GM23248 (cell line): ENCODE data around the gene ARHGEF7. TPM values are rescaled to one million over a fixed set of nuclear protein-coding genes. Genes with fewer than 3 reads are reported as not detected.

Experiments used
- DNase-seq: peaks from one replicate; pipeline ENCODE4 v3.0.0-alpha.2; 2015
- H2AFZ ChIP-seq: fragments of 200-600 bp; sonication (generic); 2 replicates; pipeline ENCODE4 v1.6.1; 2016; ENCODE audit warnings: antibody characterized with exemption
- H3F3A ChIP-seq: fragments of 200-600 bp; sonication (generic); 2 replicates; pipeline ENCODE4 v1.6.1; 2016; ENCODE audit warnings: mild to moderate bottlenecking, antibody characterized with exemption, mixed run types; ENCODE audit not compliant: insufficient read depth
- H3K27ac ChIP-seq: fragments of 200-600 bp; sonication (generic); 2 replicates; pipeline ENCODE4 v1.5.1; 2016; ENCODE audit warnings: mild to moderate bottlenecking
- H3K27me3 ChIP-seq: fragments of 200-600 bp; sonication (generic); replicated peaks from 2 replicates; pipeline ENCODE4 v1.6.1; 2016; ENCODE audit warnings: mild to moderate bottlenecking; ENCODE audit not compliant: insufficient read depth
- H3K36me3 ChIP-seq: fragments of 200-600 bp; sonication (generic); 2 replicates; pipeline ENCODE4 v1.6.1; 2016; ENCODE audit warnings: low read depth, mild to moderate bottlenecking
- H3K4me1 ChIP-seq: fragments of 200-600 bp; sonication (generic); 2 replicates; pipeline ENCODE4 v1.6.1; 2016; ENCODE audit warnings: mild to moderate bottlenecking; ENCODE audit not compliant: insufficient read depth
- H3K4me2 ChIP-seq: fragments of 200-600 bp; sonication (generic); one replicate; pipeline ENCODE4 v1.6.1; 2016; ENCODE audit warnings: mild to moderate bottlenecking; ENCODE audit not compliant: unreplicated experiment
- H3K4me3 ChIP-seq: fragments of 200-600 bp; sonication (generic); 2 replicates; pipeline ENCODE4 v1.5.1; 2016; ENCODE audit warnings: mild to moderate bottlenecking
- H3K79me2 ChIP-seq: fragments of 200-600 bp; sonication (generic); 2 replicates; pipeline ENCODE4 v1.6.1; 2016; ENCODE audit warnings: mild to moderate bottlenecking; ENCODE audit not compliant: insufficient read depth
- H3K9ac ChIP-seq: fragments of 200-600 bp; sonication (generic); 2 replicates; pipeline ENCODE4 v1.6.1; 2016; ENCODE audit warnings: mild to moderate bottlenecking
- H3K9me2 ChIP-seq: fragments of 200-600 bp; sonication (generic); 2 replicates; pipeline ENCODE4 v1.6.1; 2016; ENCODE audit warnings: mixed run types, mild to moderate bottlenecking, moderate library complexity; ENCODE audit not compliant: insufficient read depth
- H3K9me3 ChIP-seq: fragments of 200-600 bp; sonication (generic); one replicate; pipeline ENCODE4 v1.6.1; 2017; ENCODE audit warnings: low read depth
- H4K20me1 ChIP-seq: fragments of 200-600 bp; sonication (generic); 2 replicates; pipeline ENCODE4 v1.6.0; 2016; ENCODE audit not compliant: insufficient read depth
- EZH2 ChIP-seq: fragments of 200-600 bp; sonication (generic); IDR thresholded peaks from 2 replicates; pipeline ENCODE4 v1.6.1; 2018; ENCODE audit warnings: antibody characterized with exemption, mild to moderate bottlenecking; ENCODE audit not compliant: insufficient read depth, poor library complexity, severe bottlenecking
- EZH2phosphoT487 ChIP-seq: fragments of 200-600 bp; sonication (generic); IDR thresholded peaks from 2 replicates; pipeline ENCODE4 v1.6.1; 2018; ENCODE audit warnings: antibody characterized with exemption, moderate library complexity, mild to moderate bottlenecking, low read depth; ENCODE audit not compliant: insufficient read depth
- WGBS, 2 experiments: methylation state at CpG; one replicate each; pipeline ENCODE4 v1.1.6; 2015 to 2017; ENCODE audit warnings: low lambda C conversion rate in 2 of 2, low coverage in 1 of 2; ENCODE audit errors: missing lambda C conversion rate in 2 of 2; 5-methylcytosine and 5-hydroxymethylcytosine counted together
- in situ Hi-C: fragments of 300-500 bp; cut with MboI; formaldehyde crosslinking; loops from 2 replicates; pipeline ENCODE4 v1.15.0; 2020
- polyA plus RNA-seq: library from polyadenylated mRNA; unstranded; fragments of >200 nt; fragmentation: Nextera tagmentation; extraction: Ambion mirVana; gene quantifications from 2 replicates; pipeline ENCODE4 v1.2.1, GENCODE V29; 2016
- total RNA-seq: library from RNA; depleted of rRNA; stranded (reverse); fragments of >200 nt; shearing (Covaris generic); gene quantifications from 2 replicates; pipeline ENCODE4 v1.2.3, GENCODE V29; 2014

ARHGEF7 gene
- total and polyA plus RNA-seq, 2 experiments from 2014 or later: 19.0 to 23.0 TPM

DNA sequence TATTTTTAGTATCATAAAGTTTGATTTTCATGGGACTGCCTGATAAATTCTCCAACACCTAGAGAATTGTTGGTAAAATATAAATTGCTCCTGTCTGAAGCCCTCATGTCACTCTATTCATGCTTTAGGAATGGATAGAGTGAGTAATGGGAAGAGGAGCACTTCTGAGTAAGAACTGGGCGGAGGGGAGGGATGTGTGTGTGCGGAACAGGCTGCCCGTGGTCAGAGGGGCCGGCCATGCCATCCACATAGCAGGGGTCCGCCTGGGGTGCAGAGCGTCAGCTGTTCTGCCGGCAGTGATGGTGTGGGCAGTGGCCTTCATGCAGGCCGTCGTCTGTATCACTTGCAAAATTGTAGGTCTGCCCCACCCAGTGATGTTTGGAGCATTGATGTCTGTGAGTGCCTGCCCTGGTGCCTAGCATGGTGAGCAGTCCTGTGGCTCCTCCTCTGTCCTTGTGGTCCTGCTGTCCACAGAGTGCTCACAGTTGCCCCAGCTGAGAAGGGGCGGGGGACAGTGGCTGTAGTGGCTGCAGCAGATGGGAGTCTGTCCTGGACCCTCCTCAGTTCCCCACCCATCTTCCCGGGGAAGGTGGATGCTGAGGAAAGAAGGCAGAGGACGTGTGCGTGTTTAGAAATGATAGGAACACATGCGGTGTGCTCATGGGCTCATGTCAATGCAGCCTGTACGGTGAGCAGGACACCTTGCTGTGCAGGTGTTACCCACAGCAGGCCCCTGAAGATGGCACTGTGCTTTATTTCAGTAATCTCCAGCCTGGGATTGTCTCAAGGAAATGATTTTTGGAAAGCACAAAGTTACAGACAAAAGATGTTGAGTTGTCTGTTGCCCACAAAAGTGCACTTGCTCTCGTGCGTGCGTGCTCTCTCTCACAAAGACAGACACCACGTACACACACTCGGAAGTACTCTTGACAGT lies 155.9 kb downstream of the ARHGEF7 start:
- in situ Hi-C loops: no loop called here
- Histone ChIP-seq H3F3A (peaks cover 10% of the 10 kb centered on the region; the same call in 1 of the 2 replicates), H3K27me3 (no peaks in the 10 kb centered on the region), H3K9ac (peak overlapping the region; percentile 60), H3K9me3 (no peaks in the 10 kb centered on the region), H3K36me3 (peaks cover 13% of the 10 kb centered on the region), H4K20me1 (no peaks in the 10 kb centered on the region), H3K4me2 (peak overlapping the region; percentile 72), H3K9me2 (no peaks in the 10 kb centered on the region), H3K79me2 (peaks cover 17% of the 10 kb centered on the region), H3K27ac (peak overlapping the region; percentile 62), H3K4me3 (peak overlapping the region; percentile 52), H2AFZ (no peak overlapping the region), H3K4me1 (peaks cover 25% of the 10 kb centered on the region)
- peak; percentile 86 for DNase-seq
- TF ChIP-seq EZH2 (no peak), EZH2phosphoT487 (no peak)
- WGBS, 2 experiments: 82 to 83% methylated on average over 20 of the region's 20 CpGs

DNA sequence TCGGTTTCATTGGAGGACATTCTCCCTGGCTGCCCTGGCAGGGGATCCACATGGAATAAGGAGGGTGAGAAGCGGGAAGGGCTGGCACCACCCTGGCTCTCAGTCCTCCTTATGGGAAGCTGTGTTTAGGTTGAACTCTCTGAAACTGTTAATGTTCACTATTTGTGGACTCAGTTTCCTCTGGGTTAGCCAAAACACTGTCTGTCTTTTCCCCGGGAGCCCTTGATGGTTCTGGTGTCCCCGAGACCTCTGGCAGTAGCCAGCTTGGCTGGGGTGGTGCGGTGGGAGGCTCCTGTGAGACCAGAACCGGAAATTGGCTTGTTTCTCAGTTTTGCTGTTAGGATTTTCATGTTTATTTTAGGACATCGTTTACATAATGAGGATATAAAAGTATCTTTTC lies 157.0 kb downstream of the ARHGEF7 start:
- no peak for DNase-seq
- Histone ChIP-seq H3K4me3 (no peak overlapping the region), H3K9me3 (no peaks in the 10 kb centered on the region), H4K20me1 (no peaks in the 10 kb centered on the region), H3K4me1 (peaks cover 25% of the 10 kb centered on the region), H3K36me3 (peaks cover 24% of the 10 kb centered on the region), H3K9me2 (no peaks in the 10 kb centered on the region), H3K4me2 (no peak overlapping the region), H2AFZ (no peak overlapping the region), H3F3A (peaks cover 10% of the 10 kb centered on the region; the same call in 1 of the 2 replicates), H3K27ac (no peak overlapping the region), H3K79me2 (peaks cover 16% of the 10 kb centered on the region; the same call in 1 of the 2 replicates), H3K9ac (no peak overlapping the region), H3K27me3 (no peaks in the 10 kb centered on the region)
- in situ Hi-C loops: no loop called here
- TF ChIP-seq EZH2phosphoT487 (no peak), EZH2 (no peak)
- WGBS, 2 experiments: 41 to 45% methylated on average over 7 of the region's 7 CpGs

DNA sequence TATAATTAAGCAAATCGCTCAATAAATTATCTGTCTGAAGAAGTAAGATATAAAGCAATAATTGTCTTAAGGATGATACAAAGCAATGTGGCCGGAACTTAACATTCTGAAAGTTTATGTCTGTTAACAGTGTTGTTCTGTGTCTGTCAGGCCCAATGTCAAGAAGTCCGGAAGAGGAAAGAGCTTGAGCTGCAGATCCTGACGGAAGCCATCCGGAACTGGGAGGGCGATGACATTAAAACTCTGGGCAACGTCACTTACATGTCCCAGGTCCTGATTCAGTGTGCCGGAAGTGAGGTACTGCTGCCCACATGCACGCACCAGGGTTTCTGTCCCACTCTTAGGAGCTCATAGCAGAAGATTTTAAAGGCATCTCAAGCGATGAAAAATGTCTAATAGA lies 160.3 kb downstream of the ARHGEF7 start:
- Histone ChIP-seq H3K4me2 (no peak overlapping the region), H3K9ac (no peak overlapping the region), H3K4me1 (peaks cover 9% of the 10 kb centered on the region), H3K27ac (no peak overlapping the region), H3K9me3 (no peaks in the 10 kb centered on the region), H3K27me3 (no peaks in the 10 kb centered on the region), H3K4me3 (no peak overlapping the region), H3K79me2 (peaks cover 29% of the 10 kb centered on the region; the same call in 1 of the 2 replicates), H4K20me1 (no peaks in the 10 kb centered on the region), H3K36me3 (peaks cover 36% of the 10 kb centered on the region), H3F3A (peaks cover 8% of the 10 kb centered on the region; the same call in 1 of the 2 replicates), H3K9me2 (no peaks in the 10 kb centered on the region), H2AFZ (no peak overlapping the region)
- no peak for DNase-seq
- no peak for TF ChIP-seq EZH2
- no peak for TF ChIP-seq EZH2phosphoT487
- in situ Hi-C loops: no loop called here
- 93 to 95% methylated on average over 10 of the region's 10 CpGs for WGBS, 2 experiments

DNA sequence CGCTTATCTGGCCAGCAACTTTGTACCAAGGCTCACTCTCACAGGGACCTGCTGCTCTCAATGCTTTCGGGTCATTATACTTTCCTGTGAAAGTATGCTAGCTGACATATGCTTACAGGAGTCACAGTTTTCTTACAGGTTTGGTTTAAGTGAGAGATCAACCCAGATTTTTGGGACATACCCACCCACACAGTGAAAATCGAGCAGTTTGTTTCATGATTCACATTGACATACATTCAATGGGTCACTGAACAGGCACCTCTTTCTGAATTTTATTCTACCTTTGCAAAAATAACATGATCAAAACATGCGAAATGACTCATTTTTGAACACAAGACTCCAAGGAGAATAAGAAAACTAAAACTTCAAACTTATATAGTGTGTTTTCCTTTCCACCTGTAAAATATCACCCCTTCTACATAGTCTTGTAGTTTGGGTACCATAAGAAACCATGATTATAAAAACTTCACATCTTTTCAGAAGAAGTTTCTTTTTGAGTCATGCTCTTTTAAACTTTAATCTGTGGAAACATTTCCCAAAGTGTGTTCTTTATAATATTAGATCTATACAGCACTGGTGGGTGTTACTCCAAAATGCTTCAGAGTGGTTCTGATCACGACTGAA lies 161.0 kb downstream of the ARHGEF7 start:
- WGBS, 2 experiments: 89 to 93% methylated on average over 5 of the region's 5 CpGs
- H3K9me3 ChIP-seq: no peaks in the 10 kb centered on the region
- no peaks in the 10 kb centered on the region for H4K20me1 ChIP-seq
- no peak overlapping the region for H2AFZ ChIP-seq
- TF ChIP-seq EZH2 (no peak), EZH2phosphoT487 (no peak)
- in situ Hi-C loops: no loop called here
- H3K4me3 ChIP-seq: no peak overlapping the region
- no peaks in the 10 kb centered on the region for H3K9me2 ChIP-seq
- H3K4me1 ChIP-seq: peaks cover 10% of the 10 kb centered on the region
- peaks cover 10% of the 10 kb centered on the region for H3F3A ChIP-seq
- H3K4me2 ChIP-seq: no peak overlapping the region
- H3K27ac ChIP-seq: no peak overlapping the region
- H3K36me3 ChIP-seq: peaks cover 36% of the 10 kb centered on the region
- no peak for DNase-seq
- peaks cover 27% of the 10 kb centered on the region; the same call in 1 of the 2 replicates for H3K79me2 ChIP-seq
- H3K27me3 ChIP-seq: no peaks in the 10 kb centered on the region
- H3K9ac ChIP-seq: no peak overlapping the region
